GM12878 (cell line): ENCODE measurements around the gene NTF3. TPM values are rescaled to one million over a fixed set of nuclear protein-coding genes. Genes with fewer than 3 reads are reported as not detected.

Source experiments
- ATAC-seq: fragments of 200-7000 bp; cut with Tn5 transposase; 3 replicates; pipeline ENCODE4 v1.9.1; 2020; ENCODE audit warnings: mild to moderate bottlenecking, moderate library complexity
- BruUV-seq: library from RNA; stranded (reverse); fragments of 400-500 nt; replicated peaks from 2 replicates; lab custom pipeline; 2021; lab: Mats Ljungman, UMichigan
- CTCF ChIA-PET: fragments of 300-600 bp; sonication (Branson Sonifier 250); formaldehyde crosslinking; extraction: SDS; loops from one replicate; lab custom pipeline; 2021; ENCODE audit warnings: inconsistent platforms; lab: Yijun Ruan, JAX
- POLR2A ChIA-PET: fragments of 350-600 bp; formaldehyde crosslinking; extraction: SDS; loops from one replicate; lab custom pipeline; 2021; ENCODE audit warnings: inconsistent platforms; lab: Charles Lee
- RAD21 ChIA-PET: fragments of 300-600 bp; sonication (Branson Sonifier 250); formaldehyde crosslinking; loops from one replicate; lab custom pipeline; 2023; ENCODE audit warnings: antibody characterized with exemption; ENCODE audit not compliant: unreplicated experiment; lab: Charles Lee
- SMC1A ChIA-PET: fragments of 300-600 bp; sonication (Branson Sonifier 250); formaldehyde crosslinking; loops from one replicate; lab custom pipeline; 2023; ENCODE audit not compliant: unreplicated experiment, uncharacterized antibody; lab: Charles Lee
- DNase-seq: peaks from one replicate; pipeline ENCODE4 v3.0.0-alpha.2; 2011; ENCODE audit warnings: low read depth, low spot score
- FAIRE-seq: peaks from 3 replicates; lab custom pipeline; 2011; peaks lifted over from hg19 to GRCh38; lab: Jason Lieb, UNC
- H2AFZ ChIP-seq: 2 replicates; pipeline ENCODE4 v1.6.0; 2011; ENCODE audit warnings: low read depth, low read length, control low read depth; ENCODE audit not compliant: control insufficient read depth
- H3K27ac ChIP-seq: 2 replicates; pipeline ENCODE4 v1.5.1; 2011; ENCODE audit warnings: control low read depth; ENCODE audit not compliant: control insufficient read depth, insufficient read depth
- H3K27me3 ChIP-seq, 2 experiments: replicated peaks in 1 of 2; 2 replicates each; pipeline versions ENCODE4 v1.6.0 to v1.6.1; 2011; ENCODE audit warnings: low read length in 1 of 2; ENCODE audit not compliant: control insufficient read depth in 2 of 2, insufficient read depth in 2 of 2
- H3K36me3 ChIP-seq, 2 experiments: 2 replicates each; pipeline ENCODE4 v1.5.1; 2011; ENCODE audit warnings: low read length in 1 of 2; ENCODE audit not compliant: control insufficient read depth in 2 of 2, insufficient read depth in 2 of 2
- H3K4me1 ChIP-seq: 2 replicates; pipeline ENCODE4 v1.6.1; 2011; ENCODE audit warnings: mild to moderate bottlenecking, low read length, moderate library complexity, mixed read lengths; ENCODE audit not compliant: control insufficient read depth, insufficient read depth
- H3K4me2 ChIP-seq: 2 replicates; pipeline ENCODE4 v1.6.0; 2011; ENCODE audit warnings: control low read depth; ENCODE audit not compliant: control insufficient read depth, insufficient read depth
- H3K4me3 ChIP-seq: fragments of 200-600 bp; sonication (generic); 2 replicates; pipeline ENCODE4 v1.5.1; 2016
- H3K79me2 ChIP-seq: 2 replicates; pipeline ENCODE4 v1.6.0; 2011; ENCODE audit warnings: low read length; ENCODE audit not compliant: control insufficient read depth, insufficient read depth
- H3K9ac ChIP-seq: 2 replicates; pipeline ENCODE4 v1.8.0; 2011; ENCODE audit warnings: low read length, control low read depth, mixed read lengths; ENCODE audit not compliant: control insufficient read depth, insufficient read depth
- H3K9me3 ChIP-seq: replicated peaks from 3 replicates; pipeline ENCODE4 v1.5.1; 2011; ENCODE audit warnings: mild to moderate bottlenecking, low read length; ENCODE audit not compliant: control insufficient read depth, insufficient read depth
- H4K20me1 ChIP-seq: 2 replicates; pipeline ENCODE4 v1.6.0; 2011; ENCODE audit not compliant: control insufficient read depth, insufficient read depth
- BCL11A ChIP-seq: IDR thresholded peaks from 2 replicates; pipeline ENCODE4 v1.6.1; 2011; ENCODE audit warnings: low read depth, low read length
- BHLHE40 ChIP-seq, 2 experiments: fragments of 450-650 bp in 1 of 2; IDR thresholded peaks; 2 replicates each; pipeline ENCODE4 v1.6.1; 2011 to 2017; ENCODE audit warnings: low read depth in 2 of 2, borderline replicate concordance in 1 of 2, improper control_type of control experiment in 1 of 2, low read length in 1 of 2, mild to moderate bottlenecking in 1 of 2
- EGR1 ChIP-seq, 2 experiments: IDR thresholded peaks; 1 replicate in 1 of 2; 2 replicates in 1 of 2; pipeline ENCODE4 v1.6.1; 2011 to 2012; ENCODE audit warnings: low read depth in 2 of 2, low read length in 2 of 2, borderline replicate concordance in 1 of 2, mild to moderate bottlenecking in 1 of 2, moderate library complexity in 1 of 2
- EP300 ChIP-seq, 2 experiments: fragments of 150-350 bp in 1 of 2; IDR thresholded peaks; 2 replicates each; pipeline ENCODE4 v1.6.1; 2011 to 2012; ENCODE audit warnings: low read depth in 2 of 2, low read length in 2 of 2, borderline replicate concordance in 1 of 2, improper control_type of control experiment in 1 of 2, inconsistent platforms in 1 of 2; ENCODE audit not compliant: control insufficient read depth in 1 of 2
- HCFC1 ChIP-seq: fragments of 150-350 bp; IDR thresholded peaks from 2 replicates; pipeline ENCODE4 v1.6.1; 2014; ENCODE audit warnings: low read length
- MTA2 ChIP-seq: fragments of 450-650 bp; IDR thresholded peaks from 2 replicates; pipeline ENCODE4 v1.6.1; 2016; ENCODE audit warnings: low read depth, mild to moderate bottlenecking, moderate library complexity
- MTA3 ChIP-seq: IDR thresholded peaks from 2 replicates; pipeline ENCODE4 v1.6.1; 2012; ENCODE audit warnings: low read length, inconsistent platforms, borderline replicate concordance
- NBN ChIP-seq: fragments of 450-650 bp; IDR thresholded peaks from 2 replicates; pipeline ENCODE4 v1.6.1; 2016
- NFXL1 ChIP-seq: fragments of 450-650 bp; IDR thresholded peaks from 2 replicates; pipeline ENCODE4 v1.6.1; 2017; ENCODE audit warnings: antibody characterized with exemption, mild to moderate bottlenecking, borderline replicate concordance
- NR2F1 ChIP-seq: fragments of 450-650 bp; conservative IDR thresholded peaks from 2 replicates; pipeline ENCODE4 v1.6.1; 2017; ENCODE audit warnings: mild to moderate bottlenecking
- POLR2A ChIP-seq: IDR thresholded peaks from 2 replicates; pipeline ENCODE4 v1.6.1; 2011; ENCODE audit warnings: low read depth, mild to moderate bottlenecking, low read length
- POU2F2 ChIP-seq: IDR thresholded peaks from 3 replicates; pipeline ENCODE4 v1.6.1; 2011; ENCODE audit warnings: low read depth, mild to moderate bottlenecking, low read length, borderline replicate concordance
- RUNX3 ChIP-seq: IDR thresholded peaks from 2 replicates; pipeline ENCODE4 v1.6.1; 2012; ENCODE audit warnings: low read length, inconsistent platforms
- SRF ChIP-seq, 2 experiments: IDR thresholded peaks; 2 replicates each; pipeline ENCODE4 v1.6.1; 2011; ENCODE audit warnings: low read depth in 2 of 2, low read length in 2 of 2, mild to moderate bottlenecking in 1 of 2, moderate library complexity in 1 of 2
- TBL1XR1 ChIP-seq: IDR thresholded peaks from 2 replicates; pipeline ENCODE4 v1.6.1; 2012; ENCODE audit warnings: low read depth, low read length, improper control_type of control experiment
- ZNF592 ChIP-seq: fragments of 450-650 bp; IDR thresholded peaks from 2 replicates; pipeline ENCODE4 v1.6.1; 2017; ENCODE audit warnings: mild to moderate bottlenecking, moderate library complexity
- WGBS: methylation state at CpG from one replicate; pipeline ENCODE4 v1.1.6; 2016; ENCODE audit warnings: low lambda C conversion rate; ENCODE audit not compliant: insufficient replicate concordance, insufficient coverage; ENCODE audit errors: missing lambda C conversion rate; 5-methylcytosine and 5-hydroxymethylcytosine counted together
- in situ Hi-C: fragments of 300-500 bp; cut with MboI; formaldehyde crosslinking; loops from 9 replicates; pipeline ENCODE4 v1.14.3; 2018; ENCODE audit warnings: mixed read lengths
- intact Hi-C: fragments of 100-400 bp; cut with micrococcal nuclease; formaldehyde crosslinking; loops from one replicate; pipeline ENCODE4 v1.14.2; 2022; ENCODE audit not compliant: unreplicated experiment
- polyA plus RNA-seq, 11 experiments: library from polyadenylated mRNA; depleted of rRNA in 4 of 11; unstranded in 6 of 11; stranded (reverse) in 5 of 11; fragments of >200 nt; fragmentation: Nextera tagmentation in 4 of 11; fragmentation: Illumina TruSeq in 1 of 11; extraction: Ambion mirVana in 4 of 11; extraction: Trizol in 1 of 11; gene quantifications; 1 replicate in 1 of 11; 2 replicates in 10 of 11; pipeline versions ENCODE4 v1.2.1 to v1.2.3, GENCODE V29; 2011 to 2016; ENCODE audit warnings: inconsistent platforms in 2 of 11, missing spikeins in 2 of 11, low read depth in 1 of 11
- total RNA-seq, 4 experiments: library from RNA; depleted of rRNA in 3 of 4; stranded (reverse); fragments of >200 nt in 3 of 4; fragmentation: Illumina TruSeq in 1 of 4; extraction: Trizol in 1 of 4; gene quantifications; 2 replicates each; pipeline versions ENCODE4 v1.2.1 to v1.2.3, GENCODE V29; 2013 to 2021

NTF3 gene
- total and polyA plus RNA-seq, 10 of the 15 experiments (the other 5 are each of a cell fraction or from before 2014, with no cell fraction given) = 0.07 TPM; not detected in 9

DNA sequence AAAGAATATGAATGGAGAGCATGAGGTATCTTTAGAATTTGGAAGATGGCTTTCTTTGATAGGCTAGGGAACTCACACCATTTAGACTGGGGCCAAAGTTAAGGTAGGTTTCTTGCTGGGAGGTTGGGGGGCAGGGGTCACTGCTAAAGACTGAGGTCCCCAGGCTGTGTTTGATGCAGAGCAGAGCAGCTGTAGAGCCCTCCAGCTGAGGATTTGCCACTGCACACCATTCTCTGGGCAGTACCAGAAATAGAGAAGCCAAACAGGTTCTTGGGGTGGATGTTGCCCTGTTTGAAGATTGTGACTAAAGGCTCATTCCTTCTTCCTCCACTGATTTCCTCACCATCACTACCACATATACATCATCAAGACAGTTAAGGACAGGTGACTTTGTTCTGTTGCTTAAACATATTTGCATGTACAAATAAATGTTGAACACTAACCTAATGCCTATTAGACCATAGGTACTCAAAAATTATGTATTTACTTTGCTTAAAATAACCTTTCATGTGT is 7.9 kb downstream of the NTF3 start (continued):
- TF ChIP-seq NFXL1 (no peak), POLR2A (no peak), HCFC1 (no peak), MTA3 (no peak), BHLHE40 (IDR thresholded peaks at IDR 0.05; ENCODE audit: borderline replicate concordance in 1 of 2, low read depth in 2 of 2, low read length in 1 of 2) (no peak), SRF (IDR thresholded peaks at IDR 0.05; ENCODE audit: low read depth in 2 of 2, low read length in 2 of 2) (no peak)

DNA sequence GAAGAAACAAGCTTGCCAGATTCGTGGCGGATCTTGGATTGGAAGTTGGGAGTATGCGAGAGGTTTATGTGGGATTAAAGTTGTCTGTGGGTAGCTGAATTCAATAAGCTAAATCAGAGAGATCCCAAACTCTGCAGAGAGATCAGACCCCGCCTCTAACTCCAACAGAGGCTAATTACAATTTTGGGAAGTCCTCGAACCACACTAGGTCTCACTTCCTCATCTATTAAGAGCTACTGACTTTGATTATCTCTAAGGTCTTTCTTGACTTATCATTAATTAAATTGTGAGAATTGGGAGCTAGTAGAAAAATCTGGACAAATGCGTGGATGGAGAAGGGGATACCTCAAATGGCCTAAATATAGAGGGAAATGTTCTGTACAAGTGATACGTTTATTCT is 9.1 kb downstream of the NTF3 start:
- RAD21 ChIA-PET = no interaction called here
- BruUV-seq = no TSS peak
- 0% methylated on average over 7 of the region's 7 CpGs for WGBS
- peaks cover 8% of the 10 kb centered on the region for H3K4me1 ChIP-seq
- no peaks in the 10 kb centered on the region for H3K36me3 ChIP-seq
- FAIRE-seq (no peak), DNase-seq (no peak), ATAC-seq (peak; percentile 89)
- no peak overlapping the region for H3K27ac ChIP-seq
- no peaks in the 10 kb centered on the region for H4K20me1 ChIP-seq
- POLR2A ChIA-PET = no interaction called here
- in situ Hi-C loops = no loop called here
- H3K4me3 ChIP-seq = no peak overlapping the region
- H3K4me2 ChIP-seq = peak overlapping the region; percentile 30; the same call in 1 of the 2 replicates
- no peaks in the 10 kb centered on the region for H3K79me2 ChIP-seq
- H3K9ac ChIP-seq = no peak overlapping the region
- no peak overlapping the region for H2AFZ ChIP-seq
- intact Hi-C loops = loop anchor here (5.0 kb wide), 2 partner anchors 269 to 419 kb away; no protein-coding TSS in a partner anchor
- SMC1A ChIA-PET = no interaction called here
- H3K27me3 ChIP-seq = no peaks in the 10 kb centered on the region; a peak in 2 of 4 replicates
- CTCF ChIA-PET = interaction anchor here (1.1 kb wide), 1 partner anchor 270 kb away, joined by 3 read pairs; no protein-coding TSS in a partner anchor
- H3K9me3 ChIP-seq = no peaks in the 10 kb centered on the region
- TF ChIP-seq MTA2 = peak; percentile 52; the same call in 1 of the 2 replicates
- TF ChIP-seq TBL1XR1 = no peak
- no peak for TF ChIP-seq POU2F2
- peak; percentile 27; the same call in 1 of the 2 replicates for TF ChIP-seq RUNX3
- TF ChIP-seq EP300 (IDR thresholded peaks at IDR 0.05; ENCODE audit: borderline replicate concordance in 1 of 2, control insufficient read depth in 1 of 2, low read depth in 2 of 2, low read length in 2 of 2) = no peak
- TF ChIP-seq NR2F1 = no peak
- TF ChIP-seq BCL11A = peak; percentile 53; the same call in 1 of the 2 replicates
- TF ChIP-seq ZNF592 = no peak
- no peak for TF ChIP-seq EGR1 (IDR thresholded peaks at IDR 0.05; ENCODE audit: borderline replicate concordance in 1 of 2, low read depth in 2 of 2, low read length in 2 of 2)
- TF ChIP-seq NBN = no peak
